NCI-H2029 treated with DMSO at 0.1 percent for 48 hours (cell line): ENCODE results near the gene KCTD3.

ENCODE experiments used
- DNase-seq: peaks from one replicate; lab custom pipeline; 2025; lab: John Stamatoyannopoulos, UW

Gene KCTD3

DNA sequence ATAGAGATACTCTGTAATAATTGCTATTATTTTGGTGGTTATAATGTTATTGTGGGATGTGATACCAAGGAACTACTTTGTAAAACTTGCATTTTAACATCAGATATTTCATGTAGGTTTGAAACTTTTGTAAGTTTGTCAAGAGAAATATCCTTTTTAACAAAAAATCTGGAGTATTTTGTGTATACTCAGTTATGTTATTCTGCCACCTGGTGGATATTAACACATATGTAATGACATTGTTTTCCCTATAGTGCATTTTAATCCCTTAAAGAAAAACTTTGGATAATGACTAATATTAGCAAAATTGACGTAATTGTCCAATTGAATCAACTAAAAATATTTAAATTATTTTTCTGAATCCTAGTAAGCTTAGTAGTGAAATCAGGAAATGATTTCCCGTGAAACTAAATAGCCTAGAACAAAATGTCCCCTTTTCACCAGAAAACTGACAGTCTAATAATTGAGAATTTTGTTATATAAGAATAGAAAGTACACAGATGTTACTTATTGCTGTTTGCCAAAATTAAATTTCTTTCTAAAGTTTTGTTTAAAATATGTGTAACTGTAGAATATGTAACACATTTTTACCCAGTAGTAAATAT is 39.6 kb downstream of the KCTD3 start:
- no peak for DNase-seq

DNA sequence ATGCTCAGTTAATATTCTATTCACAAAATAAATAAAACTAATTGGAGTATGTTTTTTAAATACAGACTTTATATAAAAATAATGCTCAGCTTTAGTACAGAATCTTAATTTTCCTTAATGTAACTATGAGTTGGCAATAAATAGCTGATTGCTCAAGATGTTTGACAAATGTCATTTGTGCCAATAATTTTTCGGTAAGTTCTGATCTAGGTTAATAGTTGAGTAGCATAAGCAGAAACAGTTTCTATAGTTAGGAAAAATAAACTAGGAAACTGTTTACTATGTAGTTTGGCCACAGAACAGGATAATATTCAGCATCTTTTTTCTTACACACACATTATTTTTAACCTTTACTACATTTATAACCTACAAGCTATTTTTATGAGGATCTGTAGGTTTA is 40.3 kb downstream of the KCTD3 start:
- no peak for DNase-seq

DNA sequence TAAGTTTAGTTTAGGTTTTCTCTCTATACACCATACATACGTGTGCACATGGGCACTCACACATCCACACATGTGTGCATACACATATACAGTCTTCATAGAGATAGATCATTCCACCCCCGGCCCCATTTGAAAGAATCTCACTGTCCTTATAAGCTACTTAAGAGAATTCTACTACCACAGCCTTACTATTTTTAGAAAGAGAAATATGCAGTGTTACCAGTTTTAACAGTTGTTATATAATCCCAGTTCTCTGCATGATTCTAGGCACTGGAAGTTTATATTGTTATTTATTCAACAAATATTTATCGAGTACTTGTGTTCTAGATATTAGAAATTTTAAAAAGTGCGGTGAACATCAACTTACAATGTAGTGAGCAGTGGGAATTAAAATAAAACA is 41.5 kb downstream of the KCTD3 start:
- DNase-seq: no peak

- no peak for DNase-seq
These were observed 45.3 kb downstream of the KCTD3 start for GRCh38 chr1:215612391-215612790.

- no peak for DNase-seq
These were observed 50.9 kb downstream of the KCTD3 start for GRCh38 chr1:215617979-215618378.

DNA sequence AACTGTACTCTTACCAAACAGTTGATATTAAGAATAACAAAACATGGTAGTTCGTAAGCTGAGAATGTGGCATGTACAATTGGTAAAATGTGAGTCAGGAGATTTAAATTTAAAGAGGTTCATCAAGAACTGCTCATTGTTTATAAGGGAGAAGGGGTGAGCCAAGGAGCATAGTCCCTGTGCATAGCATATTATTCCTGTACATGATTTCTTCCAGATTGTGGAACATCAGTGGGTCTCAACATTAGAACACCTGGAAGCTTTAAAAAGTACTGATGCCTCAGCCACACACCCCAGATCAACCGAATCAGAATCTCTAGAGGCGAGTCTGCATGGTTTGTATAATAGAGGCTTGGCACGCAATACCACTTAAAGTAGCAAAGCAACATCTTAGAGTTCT is 56.1 kb downstream of the KCTD3 start:
- no peak for DNase-seq

DNA sequence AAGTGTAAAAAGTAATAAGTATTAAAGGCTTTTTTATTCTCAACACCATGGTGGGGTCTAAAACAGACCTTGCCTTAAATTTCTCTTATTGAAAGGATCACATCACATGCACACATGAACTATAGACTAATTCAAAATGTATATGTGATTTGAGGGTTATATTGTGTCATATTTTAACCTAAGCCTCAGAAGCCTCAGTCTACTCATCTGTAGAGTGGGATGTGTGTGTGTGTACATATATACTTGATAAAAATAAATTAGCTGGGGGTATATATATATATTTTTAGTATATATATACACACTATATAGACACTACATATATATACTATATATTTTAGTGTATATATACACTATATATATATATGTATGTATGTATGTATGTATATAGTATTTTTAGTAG is 58.8 kb downstream of the KCTD3 start:
- no peak for DNase-seq

DNA sequence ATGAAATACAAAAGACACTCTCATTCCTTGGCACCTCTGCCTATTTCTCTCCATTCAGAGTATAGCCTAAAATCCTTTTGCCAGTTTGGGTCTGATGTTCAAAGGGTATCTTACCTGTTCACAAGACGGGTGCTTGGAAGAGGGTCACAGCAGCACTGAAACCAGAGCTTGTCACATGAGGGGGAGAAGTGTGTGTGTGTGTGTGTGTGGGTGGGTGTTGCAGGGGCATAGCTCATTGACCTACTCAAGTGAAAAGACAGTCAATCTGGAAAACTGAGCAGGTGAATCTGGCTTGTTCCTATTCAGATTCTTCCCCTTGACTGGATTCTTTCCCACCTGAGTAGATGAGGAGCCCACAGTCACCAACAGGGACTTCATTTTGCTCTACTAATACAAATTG is 63.9 kb downstream of the KCTD3 start:
- DNase-seq: no peak

GRCh38 chr1:215631489-215631888 is 64.4 kb downstream of the KCTD3 start:
- no peak for DNase-seq

DNA sequence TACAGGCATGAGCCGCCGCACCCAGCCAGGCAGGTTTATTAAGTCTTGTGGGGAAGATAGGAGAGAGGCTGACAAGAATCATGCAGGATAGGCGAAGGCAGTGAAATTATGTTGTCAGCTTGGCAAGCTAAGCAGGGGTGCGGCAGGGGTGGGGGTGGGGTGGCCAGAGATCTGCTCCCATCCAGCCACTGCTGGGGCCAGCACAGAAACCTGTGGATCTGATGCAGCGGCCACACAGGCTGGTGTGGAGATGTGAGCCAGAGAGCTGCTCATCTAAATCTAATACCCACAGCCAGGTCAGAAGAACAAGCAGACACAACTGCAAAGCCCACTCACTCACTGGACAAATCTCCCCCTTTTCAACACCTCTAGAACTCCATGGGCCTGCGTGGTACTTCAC is 68.7 kb downstream of the KCTD3 start:
- DNase-seq: no peak

DNA sequence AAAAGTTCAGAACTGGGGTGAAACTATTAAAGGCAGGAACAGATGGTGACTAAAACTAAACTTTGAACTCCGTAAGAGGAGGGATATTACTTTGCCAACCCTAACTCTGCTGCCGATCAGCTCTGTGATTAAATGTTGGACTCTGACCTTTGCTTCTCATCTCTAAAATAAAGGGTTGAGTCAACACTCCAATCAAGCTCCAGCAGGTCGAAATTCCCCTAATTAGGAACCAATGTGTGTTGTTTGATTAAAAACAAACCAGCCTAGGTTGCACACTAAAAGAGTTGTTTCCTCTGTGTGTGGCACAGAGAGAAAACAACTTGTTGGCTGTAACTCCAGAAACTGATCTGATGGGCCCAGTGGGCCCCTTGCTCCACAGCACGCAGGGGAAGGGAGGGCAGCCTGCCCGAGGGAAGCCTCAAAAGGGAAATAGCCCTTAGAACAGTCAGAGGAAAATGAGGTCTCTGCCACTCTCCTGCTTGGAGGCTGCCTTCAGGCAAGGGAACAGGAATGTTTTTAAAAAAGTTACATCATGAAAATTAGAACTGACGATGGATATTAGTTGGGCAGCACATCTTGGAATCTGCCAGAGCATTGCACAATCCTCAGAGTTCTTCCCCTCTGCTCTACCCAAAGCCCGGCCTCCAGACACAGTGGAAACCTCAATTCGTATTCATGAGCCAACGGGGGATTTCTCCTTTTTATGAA is 69.3 kb downstream of the KCTD3 start:
- DNase-seq: no peak

- DNase-seq: no peak
These were observed 70.0 kb downstream of the KCTD3 start for GRCh38 chr1:215637041-215637573.

DNA sequence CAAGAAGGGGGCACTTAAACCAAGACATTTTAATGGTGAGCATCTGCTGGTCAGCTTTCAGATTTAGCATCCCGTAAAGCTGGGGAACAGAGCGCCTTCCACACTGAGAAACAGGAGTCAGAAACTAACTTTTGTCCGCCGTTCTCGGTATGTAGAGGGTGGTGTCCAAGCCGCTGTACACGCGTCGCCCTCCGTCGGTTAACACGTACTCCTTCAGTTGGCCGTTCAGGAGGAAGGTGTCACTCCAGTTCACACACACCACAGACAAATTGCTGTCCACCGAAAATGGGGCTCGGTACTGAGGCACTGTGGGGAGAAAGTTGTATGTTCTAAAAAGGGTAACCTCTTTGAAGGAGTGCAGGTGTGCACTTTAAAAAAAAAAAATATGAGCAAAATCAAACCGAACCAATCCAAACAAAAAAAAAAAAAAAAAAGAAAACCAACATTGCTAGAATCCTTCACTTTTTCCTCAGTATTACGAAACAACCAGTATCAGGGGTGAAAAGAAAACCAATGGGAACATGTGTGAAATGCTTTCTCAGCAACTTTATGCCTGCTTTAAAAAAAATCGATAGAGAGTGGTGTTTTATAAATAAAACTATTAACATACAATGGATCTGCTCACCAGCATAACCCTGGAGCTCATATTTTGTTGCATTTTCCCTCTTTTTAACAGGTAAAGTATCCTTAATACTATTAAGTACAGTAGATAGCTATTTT is 73.5 kb downstream of the KCTD3 start:
- DNase-seq: no peak

DNA sequence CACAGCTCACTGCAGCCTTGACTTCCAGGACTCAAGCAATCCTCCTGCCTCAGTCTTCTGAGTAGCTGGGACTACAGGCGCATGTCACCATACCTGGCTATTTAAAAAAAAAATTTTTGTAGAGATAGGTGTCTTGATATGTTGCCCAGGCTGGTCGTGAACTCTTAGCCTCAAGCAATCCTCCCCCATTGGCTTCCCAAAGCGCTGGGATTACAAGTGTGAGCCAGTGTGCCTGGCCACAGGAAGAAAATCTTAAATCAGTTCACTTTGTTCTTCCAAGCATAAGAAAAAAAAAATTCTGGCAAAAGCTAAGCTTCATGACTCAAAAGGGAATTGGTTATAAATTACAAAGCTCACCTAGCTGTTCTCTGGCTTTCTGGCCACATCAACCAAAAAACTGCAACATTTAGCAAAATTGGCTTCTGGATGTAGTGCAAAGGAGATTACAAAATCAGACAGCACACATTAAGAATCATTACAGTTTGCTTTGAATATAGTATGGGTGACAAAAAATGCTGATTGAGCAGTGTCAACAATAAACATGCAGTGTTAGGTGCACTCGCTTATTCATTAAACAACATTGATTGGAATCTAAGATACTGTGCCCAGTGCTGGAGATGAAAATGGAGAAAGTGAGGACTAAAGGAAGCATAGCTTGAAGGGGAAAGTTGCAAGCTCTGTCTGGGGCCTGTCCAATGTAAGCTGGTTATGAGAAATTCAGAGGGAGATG is 76.7 kb downstream of the KCTD3 start:
- no peak for DNase-seq

- DNase-seq: no peak
These were observed 78.1 kb downstream of the KCTD3 start for GRCh38 chr1:215645182-215645581.

DNA sequence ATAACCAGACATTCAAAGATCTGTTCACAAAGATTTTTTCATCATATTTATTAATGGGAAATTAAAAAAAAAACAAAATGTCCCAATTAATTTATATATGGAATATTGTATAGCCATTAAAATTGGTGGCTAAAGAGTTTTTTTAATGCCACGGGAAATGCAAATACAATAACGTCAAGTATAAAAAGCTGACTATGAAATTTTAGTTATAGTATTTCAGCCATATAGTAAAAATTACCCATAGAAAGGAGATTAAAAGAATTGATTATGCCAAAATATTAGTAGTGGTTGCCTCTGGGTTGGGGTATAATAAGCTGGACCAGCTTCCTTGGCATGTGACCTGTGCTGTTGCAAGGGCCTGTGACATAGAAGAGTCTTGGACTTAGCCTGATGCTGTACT is 78.8 kb downstream of the KCTD3 start:
- no peak for DNase-seq

DNA sequence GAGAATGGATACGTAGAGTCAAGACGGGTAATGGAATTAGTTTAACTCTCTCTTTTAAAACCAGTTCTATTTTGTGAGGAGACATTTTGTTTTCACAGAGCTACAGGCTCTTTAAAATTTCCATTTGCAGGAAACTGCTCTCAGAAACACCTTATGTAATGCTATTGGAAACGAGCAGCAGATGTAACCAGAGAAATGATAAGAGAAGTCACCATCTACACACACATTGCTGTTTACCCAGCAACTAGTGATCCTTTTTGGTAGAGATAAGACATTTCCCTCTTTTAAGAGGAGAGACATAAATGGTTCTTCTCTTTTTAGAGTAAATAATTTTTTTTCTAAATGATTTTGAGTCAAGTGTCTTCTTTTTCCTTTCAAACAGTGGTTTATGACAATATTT is 80.6 kb downstream of the KCTD3 start:
- no peak for DNase-seq

- no peak for DNase-seq
These were observed 81.9 kb downstream of the KCTD3 start for GRCh38 chr1:215648957-215649356.

GRCh38 chr1:215650446-215651149 is 83.5 kb downstream of the KCTD3 start:
- no peak for DNase-seq

DNA sequence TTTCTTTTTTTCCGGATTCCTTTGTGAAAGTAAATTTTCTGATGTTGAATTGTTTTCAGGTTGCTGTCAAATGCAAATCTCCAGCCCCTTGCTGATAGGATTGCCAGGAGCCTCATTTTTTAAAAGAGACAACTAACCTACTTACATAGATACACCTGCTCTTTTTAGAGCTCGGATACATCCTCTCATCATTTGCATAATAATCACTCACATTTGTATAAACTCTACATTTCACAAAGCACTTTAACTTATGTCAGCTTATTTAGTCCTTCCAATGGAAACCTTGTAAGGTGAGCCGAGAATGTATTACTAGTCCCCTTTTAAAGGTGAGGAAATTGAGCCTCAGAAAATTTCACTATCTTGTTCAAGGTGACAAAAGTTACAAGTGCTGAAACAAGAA is 84.8 kb downstream of the KCTD3 start:
- no peak for DNase-seq

DNA sequence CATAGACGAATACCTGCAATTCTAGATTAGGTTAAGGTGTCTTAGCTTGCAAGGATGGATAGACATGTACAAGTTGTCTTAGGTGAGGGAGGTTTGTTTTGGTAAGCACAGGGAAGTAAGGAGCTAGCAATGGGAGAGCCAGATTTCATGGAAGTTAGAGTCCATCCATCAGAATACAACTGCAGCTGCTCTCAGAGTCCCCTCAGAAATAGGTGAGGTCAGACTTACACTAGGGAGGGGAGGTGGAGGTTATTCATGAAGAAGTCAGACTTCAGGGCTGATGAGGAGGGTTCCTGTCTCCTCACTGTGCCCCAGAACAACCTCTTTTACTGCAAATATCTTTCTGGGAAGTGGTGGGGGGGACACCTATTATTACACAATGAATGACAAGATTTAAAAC is 85.3 kb downstream of the KCTD3 start:
- no peak for DNase-seq

GRCh38 chr1:215657047-215657446 is 89.9 kb downstream of the KCTD3 start:
- no peak for DNase-seq
